ENCODE results near the gene CDC42BPA.

- TF ChIP-seq POLR2A (IDR thresholded peaks at IDR 0.05; ENCODE audit: low read length), result no peak
- TF ChIP-seq, protein P1, sequence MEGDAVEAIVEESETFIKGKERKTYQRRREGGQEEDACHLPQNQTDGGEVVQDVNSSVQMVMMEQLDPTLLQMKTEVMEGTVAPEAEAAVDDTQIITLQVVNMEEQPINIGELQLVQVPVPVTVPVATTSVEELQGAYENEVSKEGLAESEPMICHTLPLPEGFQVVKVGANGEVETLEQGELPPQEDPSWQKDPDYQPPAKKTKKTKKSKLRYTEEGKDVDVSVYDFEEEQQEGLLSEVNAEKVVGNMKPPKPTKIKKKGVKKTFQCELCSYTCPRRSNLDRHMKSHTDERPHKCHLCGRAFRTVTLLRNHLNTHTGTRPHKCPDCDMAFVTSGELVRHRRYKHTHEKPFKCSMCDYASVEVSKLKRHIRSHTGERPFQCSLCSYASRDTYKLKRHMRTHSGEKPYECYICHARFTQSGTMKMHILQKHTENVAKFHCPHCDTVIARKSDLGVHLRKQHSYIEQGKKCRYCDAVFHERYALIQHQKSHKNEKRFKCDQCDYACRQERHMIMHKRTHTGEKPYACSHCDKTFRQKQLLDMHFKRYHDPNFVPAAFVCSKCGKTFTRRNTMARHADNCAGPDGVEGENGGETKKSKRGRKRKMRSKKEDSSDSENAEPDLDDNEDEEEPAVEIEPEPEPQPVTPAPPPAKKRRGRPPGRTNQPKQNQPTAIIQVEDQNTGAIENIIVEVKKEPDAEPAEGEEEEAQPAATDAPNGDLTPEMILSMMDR (IDR thresholded peaks at IDR 0.05), result no peak
- TF ChIP-seq, protein P2, sequence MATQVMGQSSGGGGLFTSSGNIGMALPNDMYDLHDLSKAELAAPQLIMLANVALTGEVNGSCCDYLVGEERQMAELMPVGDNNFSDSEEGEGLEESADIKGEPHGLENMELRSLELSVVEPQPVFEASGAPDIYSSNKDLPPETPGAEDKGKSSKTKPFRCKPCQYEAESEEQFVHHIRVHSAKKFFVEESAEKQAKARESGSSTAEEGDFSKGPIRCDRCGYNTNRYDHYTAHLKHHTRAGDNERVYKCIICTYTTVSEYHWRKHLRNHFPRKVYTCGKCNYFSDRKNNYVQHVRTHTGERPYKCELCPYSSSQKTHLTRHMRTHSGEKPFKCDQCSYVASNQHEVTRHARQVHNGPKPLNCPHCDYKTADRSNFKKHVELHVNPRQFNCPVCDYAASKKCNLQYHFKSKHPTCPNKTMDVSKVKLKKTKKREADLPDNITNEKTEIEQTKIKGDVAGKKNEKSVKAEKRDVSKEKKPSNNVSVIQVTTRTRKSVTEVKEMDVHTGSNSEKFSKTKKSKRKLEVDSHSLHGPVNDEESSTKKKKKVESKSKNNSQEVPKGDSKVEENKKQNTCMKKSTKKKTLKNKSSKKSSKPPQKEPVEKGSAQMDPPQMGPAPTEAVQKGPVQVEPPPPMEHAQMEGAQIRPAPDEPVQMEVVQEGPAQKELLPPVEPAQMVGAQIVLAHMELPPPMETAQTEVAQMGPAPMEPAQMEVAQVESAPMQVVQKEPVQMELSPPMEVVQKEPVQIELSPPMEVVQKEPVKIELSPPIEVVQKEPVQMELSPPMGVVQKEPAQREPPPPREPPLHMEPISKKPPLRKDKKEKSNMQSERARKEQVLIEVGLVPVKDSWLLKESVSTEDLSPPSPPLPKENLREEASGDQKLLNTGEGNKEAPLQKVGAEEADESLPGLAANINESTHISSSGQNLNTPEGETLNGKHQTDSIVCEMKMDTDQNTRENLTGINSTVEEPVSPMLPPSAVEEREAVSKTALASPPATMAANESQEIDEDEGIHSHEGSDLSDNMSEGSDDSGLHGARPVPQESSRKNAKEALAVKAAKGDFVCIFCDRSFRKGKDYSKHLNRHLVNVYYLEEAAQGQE (IDR thresholded peaks at IDR 0.05), result no peak
- no peak for TF ChIP-seq MYC (IDR thresholded peaks at IDR 0.05; ENCODE audit: borderline replicate concordance, low read length)
- TF ChIP-seq, protein P3, sequence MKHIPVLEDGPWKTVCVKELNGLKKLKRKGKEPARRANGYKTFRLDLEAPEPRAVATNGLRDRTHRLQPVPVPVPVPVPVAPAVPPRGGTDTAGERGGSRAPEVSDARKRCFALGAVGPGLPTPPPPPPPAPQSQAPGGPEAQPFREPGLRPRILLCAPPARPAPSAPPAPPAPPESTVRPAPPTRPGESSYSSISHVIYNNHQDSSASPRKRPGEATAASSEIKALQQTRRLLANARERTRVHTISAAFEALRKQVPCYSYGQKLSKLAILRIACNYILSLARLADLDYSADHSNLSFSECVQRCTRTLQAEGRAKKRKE (CRISPR knock-in tag; IDR thresholded peaks at IDR 0.05; ENCODE audit: low read depth), result no peak
- TF ChIP-seq NR3C1 (IDR thresholded peaks at IDR 0.05), result no peak
Observed at GRCh38 chr1:227270554-227270953, 47.7 kb downstream of the CDC42BPA start.
